SU-DHL-6 (cell line): ENCODE data around the gene TMIGD2.

Source experiments
- H2AFZ ChIP-seq: fragments of 200-600 bp; sonication (generic); 2 replicates; pipeline ENCODE4 v1.6.1; 2014; ENCODE audit warnings: low read depth, mild to moderate bottlenecking, moderate library complexity, mixed read lengths, antibody characterized with exemption, low read length; ENCODE audit not compliant: severe bottlenecking
- H3F3A ChIP-seq: fragments of 200-600 bp; shearing (Covaris generic); 2 replicates; pipeline ENCODE4 v1.6.0; 2016; ENCODE audit warnings: antibody characterized with exemption, mild to moderate bottlenecking; ENCODE audit not compliant: insufficient read depth
- H3K27ac ChIP-seq: fragments of 200-600 bp; sonication (generic); 2 replicates; pipeline ENCODE4 v1.5.1; 2016; ENCODE audit warnings: low read depth, mild to moderate bottlenecking, low read length, moderate library complexity, mixed read lengths
- H3K27me3 ChIP-seq: fragments of 200-600 bp; sonication (generic), shearing (Covaris generic); 2 replicates; pipeline ENCODE4 v1.6.0; 2014; ENCODE audit warnings: mild to moderate bottlenecking, low read length
- H3K36me3 ChIP-seq: fragments of 200-600 bp; sonication (generic); 2 replicates; pipeline ENCODE4 v1.6.1; 2014; ENCODE audit warnings: mild to moderate bottlenecking, low read length, mixed read lengths
- H3K4me2 ChIP-seq: fragments of 300-600, 200-600 bp; shearing (Covaris generic), sonication (generic); 2 replicates; pipeline ENCODE4 v1.6.0; 2014; ENCODE audit warnings: low read length, low read depth, mild to moderate bottlenecking; ENCODE audit not compliant: poor library complexity, severe bottlenecking
- H3K4me3 ChIP-seq: fragments of 200-600 bp; sonication (generic); 2 replicates; pipeline ENCODE4 v1.5.1; 2014; ENCODE audit warnings: antibody characterized with exemption, low read length, mild to moderate bottlenecking, mixed read lengths; ENCODE audit not compliant: insufficient read depth, poor library complexity, severe bottlenecking
- H3K79me2 ChIP-seq: fragments of 200-600 bp; sonication (generic); 2 replicates; pipeline ENCODE4 v1.6.1; 2014; ENCODE audit warnings: mild to moderate bottlenecking, low read length, moderate library complexity; ENCODE audit not compliant: insufficient read depth
- H3K9ac ChIP-seq: fragments of 200-600 bp; sonication (generic); 2 replicates; pipeline ENCODE4 v1.7.0; 2014; ENCODE audit warnings: mild to moderate bottlenecking, low read length
- H3K9me2 ChIP-seq: fragments of 200-600 bp; sonication (generic); replicated peaks from 2 replicates; pipeline ENCODE4 v1.6.1; 2014; ENCODE audit warnings: low read length; ENCODE audit not compliant: insufficient read depth
- H3K9me3 ChIP-seq: fragments of 200-600 bp; sonication (generic); 2 replicates; pipeline ENCODE4 v1.6.1; 2014; ENCODE audit warnings: low read length, mixed read lengths; ENCODE audit not compliant: insufficient read depth
- H4K20me1 ChIP-seq: fragments of 200-600 bp; sonication (generic); 2 replicates; pipeline ENCODE4 v1.6.1; 2014; ENCODE audit warnings: low read depth, mild to moderate bottlenecking, antibody characterized with exemption, low read length, moderate library complexity, mixed read lengths
- EZH2phosphoT487 ChIP-seq: fragments of 200-600 bp; sonication (generic), shearing (Covaris generic); conservative IDR thresholded peaks from 2 replicates; pipeline ENCODE4 v1.6.1; 2018; ENCODE audit warnings: mild to moderate bottlenecking, antibody characterized with exemption, low read length, moderate library complexity, mixed read lengths
- TF ChIP-seq, protein P1 (sequence below): fragments of 200-600 bp; sonication (generic); IDR thresholded peaks from one replicate; pipeline ENCODE4 v1.5.1; 2017; ENCODE audit warnings: antibody characterized with exemption, mild to moderate bottlenecking, low read length, moderate library complexity; ENCODE audit not compliant: insufficient read depth, poor library complexity, severe bottlenecking

Gene TMIGD2

DNA sequence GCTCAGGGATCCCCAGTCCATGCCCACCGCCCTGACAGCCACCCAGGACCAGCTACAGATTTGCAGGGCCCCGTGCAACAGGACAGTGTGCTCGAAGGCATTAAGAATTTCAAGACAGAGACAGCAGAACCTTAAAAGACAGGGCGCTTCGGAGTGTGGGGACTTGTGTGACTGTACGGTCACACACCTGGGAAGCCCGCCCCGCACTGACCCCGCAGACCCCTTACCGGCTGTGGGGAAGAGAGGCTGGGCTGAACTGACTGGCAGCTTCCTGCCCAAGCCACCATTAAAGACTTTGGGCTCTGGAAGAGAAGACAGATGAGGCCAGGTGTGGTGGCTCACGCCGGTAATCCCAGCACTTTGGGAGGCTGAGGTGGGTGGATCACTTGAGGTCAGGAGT lies 22.0 kb upstream of the TMIGD2 start:
- H3K4me3 ChIP-seq, result no peak overlapping the region
- no peaks in the 10 kb centered on the region for H3K27me3 ChIP-seq
- H3K36me3 ChIP-seq, result no peaks in the 10 kb centered on the region
- no peak overlapping the region for H2AFZ ChIP-seq
- TF ChIP-seq EZH2phosphoT487, result no peak
- TF ChIP-seq, protein P1, sequence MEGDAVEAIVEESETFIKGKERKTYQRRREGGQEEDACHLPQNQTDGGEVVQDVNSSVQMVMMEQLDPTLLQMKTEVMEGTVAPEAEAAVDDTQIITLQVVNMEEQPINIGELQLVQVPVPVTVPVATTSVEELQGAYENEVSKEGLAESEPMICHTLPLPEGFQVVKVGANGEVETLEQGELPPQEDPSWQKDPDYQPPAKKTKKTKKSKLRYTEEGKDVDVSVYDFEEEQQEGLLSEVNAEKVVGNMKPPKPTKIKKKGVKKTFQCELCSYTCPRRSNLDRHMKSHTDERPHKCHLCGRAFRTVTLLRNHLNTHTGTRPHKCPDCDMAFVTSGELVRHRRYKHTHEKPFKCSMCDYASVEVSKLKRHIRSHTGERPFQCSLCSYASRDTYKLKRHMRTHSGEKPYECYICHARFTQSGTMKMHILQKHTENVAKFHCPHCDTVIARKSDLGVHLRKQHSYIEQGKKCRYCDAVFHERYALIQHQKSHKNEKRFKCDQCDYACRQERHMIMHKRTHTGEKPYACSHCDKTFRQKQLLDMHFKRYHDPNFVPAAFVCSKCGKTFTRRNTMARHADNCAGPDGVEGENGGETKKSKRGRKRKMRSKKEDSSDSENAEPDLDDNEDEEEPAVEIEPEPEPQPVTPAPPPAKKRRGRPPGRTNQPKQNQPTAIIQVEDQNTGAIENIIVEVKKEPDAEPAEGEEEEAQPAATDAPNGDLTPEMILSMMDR, result no peak
- no peak overlapping the region for H3K27ac ChIP-seq
- no peaks in the 10 kb centered on the region for H3K79me2 ChIP-seq
- H3F3A ChIP-seq, result no peaks in the 10 kb centered on the region
- 0 out of 2 replicates have a peak, but pooled peaks cover 4% of the 10 kb centered on the region for H3K9me3 ChIP-seq
- no peak overlapping the region for H3K9ac ChIP-seq
- no peak overlapping the region for H3K4me2 ChIP-seq
- no peaks in the 10 kb centered on the region for H4K20me1 ChIP-seq
- no peaks in the 10 kb centered on the region for H3K9me2 ChIP-seq

DNA sequence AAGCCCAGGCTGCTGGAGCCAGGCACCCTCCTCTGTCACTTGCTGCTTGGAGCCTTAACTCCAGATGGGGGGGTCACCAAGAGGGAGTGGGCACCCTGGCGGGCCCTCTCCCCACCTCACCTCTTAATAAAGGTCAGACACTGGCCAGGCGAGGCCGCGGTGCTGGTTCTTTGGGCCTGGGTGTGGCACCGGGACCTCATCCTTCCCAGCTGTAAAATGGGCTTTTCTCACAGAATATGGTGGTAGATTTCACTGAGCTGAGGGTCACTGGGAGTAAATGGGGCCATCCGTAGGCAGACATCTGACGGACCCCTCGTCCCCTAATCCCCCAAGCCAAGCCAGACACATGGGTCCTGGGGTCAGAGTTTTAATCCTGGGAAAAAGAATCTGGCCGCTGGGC lies 21.5 kb upstream of the TMIGD2 start:
- no peaks in the 10 kb centered on the region for H3K79me2 ChIP-seq
- TF ChIP-seq, protein P1, result no peak
- no peak for TF ChIP-seq EZH2phosphoT487
- 0 out of 2 replicates have a peak, but pooled peaks cover 4% of the 10 kb centered on the region for H3K9me3 ChIP-seq
- H3K4me2 ChIP-seq, result no peak overlapping the region
- no peak overlapping the region for H2AFZ ChIP-seq
- H3K27me3 ChIP-seq, result no peaks in the 10 kb centered on the region
- no peaks in the 10 kb centered on the region for H4K20me1 ChIP-seq
- H3K36me3 ChIP-seq, result no peaks in the 10 kb centered on the region
- no peaks in the 10 kb centered on the region for H3K9me2 ChIP-seq
- H3K27ac ChIP-seq, result no peak overlapping the region
- H3K4me3 ChIP-seq, result no peak overlapping the region
- H3F3A ChIP-seq, result no peaks in the 10 kb centered on the region
- H3K9ac ChIP-seq, result no peak overlapping the region

DNA sequence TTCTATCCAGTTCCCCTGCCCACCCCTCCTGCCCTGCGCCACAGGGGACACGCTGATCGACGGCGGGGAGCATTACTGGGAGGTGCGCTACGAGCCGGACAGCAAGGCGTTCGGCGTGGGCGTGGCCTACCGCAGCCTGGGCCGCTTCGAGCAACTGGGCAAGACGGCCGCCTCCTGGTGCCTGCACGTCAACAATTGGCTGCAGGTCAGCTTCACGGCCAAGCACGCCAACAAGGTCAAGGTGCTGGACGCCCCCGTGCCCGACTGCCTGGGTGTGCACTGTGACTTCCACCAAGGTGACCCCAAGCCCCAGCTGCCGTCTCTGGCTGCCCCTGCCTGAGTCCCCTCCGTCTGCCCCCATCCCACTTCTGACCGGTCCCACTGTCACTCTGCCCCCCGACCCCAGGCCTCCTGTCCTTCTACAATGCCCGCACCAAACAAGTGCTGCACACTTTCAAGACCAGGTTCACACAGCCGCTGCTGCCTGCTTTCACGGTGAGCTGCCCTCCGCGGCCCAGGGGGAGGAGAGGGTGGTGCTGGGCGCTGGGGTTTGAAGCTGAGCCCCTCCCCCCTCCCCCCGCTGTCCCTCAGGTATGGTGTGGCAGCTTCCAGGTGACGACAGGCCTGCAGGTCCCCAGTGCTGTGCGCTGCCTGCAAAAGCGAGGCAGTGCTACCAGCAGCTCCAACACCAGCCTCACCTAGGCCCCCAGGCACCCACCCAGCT lies 20.9 kb upstream of the TMIGD2 start:
- no peak for TF ChIP-seq EZH2phosphoT487
- TF ChIP-seq, protein P1, result no peak
- 0 out of 2 replicates have a peak, but pooled peaks cover 4% of the 10 kb centered on the region for H3K9me3 ChIP-seq
- no peak overlapping the region for H3K27ac ChIP-seq
- H4K20me1 ChIP-seq, result no peaks in the 10 kb centered on the region
- no peaks in the 10 kb centered on the region for H3K27me3 ChIP-seq
- no peak overlapping the region for H2AFZ ChIP-seq
- no peaks in the 10 kb centered on the region for H3K36me3 ChIP-seq
- H3K4me2 ChIP-seq, result no peak overlapping the region
- no peak overlapping the region for H3K9ac ChIP-seq
- no peaks in the 10 kb centered on the region for H3F3A ChIP-seq
- no peak overlapping the region for H3K4me3 ChIP-seq
- no peaks in the 10 kb centered on the region for H3K79me2 ChIP-seq
- no peaks in the 10 kb centered on the region for H3K9me2 ChIP-seq
